ENCODE data around the gene AKT3.

Gene AKT3

DNA sequence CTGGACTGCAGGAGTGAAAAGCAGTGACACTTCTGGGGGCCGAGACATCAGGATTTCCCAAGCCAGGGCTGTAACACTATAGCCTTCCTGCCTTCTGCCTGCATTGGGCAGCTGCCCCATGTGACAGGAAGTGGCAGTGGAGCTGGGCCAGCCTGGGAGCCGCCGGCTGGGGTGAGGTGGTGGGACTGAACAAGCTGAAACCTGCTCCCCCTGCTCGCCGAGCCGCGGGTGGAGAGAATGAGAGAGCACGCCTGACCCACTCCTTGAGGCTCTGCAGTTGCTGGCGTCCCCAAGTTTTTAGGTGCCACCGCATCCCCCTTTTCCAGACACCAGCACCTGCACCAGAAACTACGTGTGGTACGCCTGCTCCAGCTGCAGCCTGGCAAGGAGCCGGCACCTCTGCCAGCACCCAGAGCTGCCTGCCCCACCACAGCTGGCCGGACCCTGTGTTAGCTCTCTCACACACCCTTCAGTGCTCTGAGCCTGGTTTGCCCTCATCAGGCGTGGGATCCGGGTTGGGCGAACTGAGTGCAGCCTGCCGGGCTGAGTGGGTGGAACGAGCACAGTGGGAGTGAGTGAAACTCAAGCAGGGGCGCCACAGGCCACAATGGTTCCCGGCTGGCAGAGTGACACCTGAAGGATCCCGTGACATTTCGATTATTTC lies 119.4 kb downstream of the AKT3 start:
- DNase-seq = no peak

DNA sequence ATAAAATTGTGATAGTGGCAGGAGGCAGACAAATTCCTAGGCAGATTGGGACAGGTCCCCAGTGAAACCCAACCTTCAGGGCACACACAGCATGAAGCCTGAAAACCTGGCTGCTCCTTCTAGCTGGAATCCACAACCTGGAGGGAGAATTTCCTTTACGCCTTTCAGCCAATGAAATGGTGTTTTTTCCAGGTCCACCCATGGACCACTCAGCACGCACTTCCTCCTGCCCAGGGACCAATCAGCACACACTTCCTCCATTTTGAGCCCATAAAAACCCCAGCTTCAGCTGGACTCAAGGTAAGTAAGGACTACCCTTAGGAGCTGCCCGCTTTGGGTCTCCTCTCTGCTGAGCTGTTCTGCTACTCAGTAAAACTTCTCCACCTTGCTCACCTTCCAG lies 120.1 kb downstream of the AKT3 start:
- no peak for DNase-seq

DNA sequence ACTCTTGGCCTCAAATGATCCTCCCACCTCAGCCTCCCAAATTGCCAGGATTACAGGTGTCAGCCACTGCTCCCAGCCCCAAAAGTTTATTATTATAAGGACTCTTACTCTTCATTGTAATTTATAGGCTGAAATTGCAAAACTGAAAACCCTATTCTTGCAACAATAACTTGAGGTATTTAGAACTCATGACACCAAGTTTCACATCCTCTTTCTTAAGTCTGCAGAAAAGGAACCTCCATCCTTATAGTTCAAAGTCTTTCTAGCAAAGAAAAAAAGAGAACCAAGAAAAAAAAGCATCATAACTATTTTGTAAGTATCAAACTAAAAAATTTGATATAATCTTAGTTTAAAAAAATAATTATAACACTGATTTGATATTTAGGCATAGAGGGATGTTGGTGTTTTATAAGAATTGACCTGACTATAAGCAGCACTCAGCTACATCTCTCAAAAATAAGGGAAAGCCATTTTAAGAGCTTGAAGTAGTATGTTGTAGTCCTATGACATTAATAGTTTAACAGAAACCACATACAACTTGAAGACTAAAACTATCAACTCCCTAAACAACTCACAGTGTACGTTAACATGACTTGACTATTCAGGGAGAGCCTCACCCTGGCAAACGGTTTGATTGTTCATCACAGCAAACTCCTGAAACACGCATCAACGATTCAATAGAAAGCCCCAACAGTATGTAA lies 122.4 kb downstream of the AKT3 start:
- DNase-seq = no peak

DNA sequence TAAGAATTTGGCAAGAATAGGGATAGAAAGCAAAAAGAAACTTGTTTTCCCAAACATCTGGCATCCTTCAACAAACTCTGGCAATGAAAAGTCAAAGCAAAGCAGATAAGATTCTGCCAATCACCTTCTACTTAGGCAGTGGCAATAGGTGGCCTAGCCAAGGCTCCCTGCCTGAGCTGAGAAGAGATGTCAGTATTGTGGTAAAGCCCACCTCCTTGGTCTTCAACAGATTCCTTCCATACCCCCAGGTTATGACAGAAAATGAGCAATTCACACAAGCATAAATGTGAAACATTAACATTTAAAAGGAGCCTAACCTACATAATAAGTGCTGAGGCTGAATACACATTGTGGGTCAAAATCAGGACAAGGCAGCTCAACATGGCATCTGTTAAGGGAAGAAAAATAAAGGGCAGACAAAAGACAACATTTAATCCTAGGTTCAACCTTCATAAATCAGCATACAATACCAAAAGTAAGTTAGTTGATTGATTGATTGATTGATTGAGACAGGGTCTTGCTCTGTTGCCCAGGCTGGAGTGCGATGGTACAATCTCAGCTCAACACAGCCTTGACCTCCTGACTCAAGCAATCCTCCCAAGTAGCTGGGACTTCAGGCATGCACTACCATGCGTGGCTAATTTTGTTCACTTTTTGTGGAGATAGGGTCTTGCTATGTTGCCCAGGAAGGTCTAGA lies 123.1 kb downstream of the AKT3 start:
- DNase-seq = no peak

DNA sequence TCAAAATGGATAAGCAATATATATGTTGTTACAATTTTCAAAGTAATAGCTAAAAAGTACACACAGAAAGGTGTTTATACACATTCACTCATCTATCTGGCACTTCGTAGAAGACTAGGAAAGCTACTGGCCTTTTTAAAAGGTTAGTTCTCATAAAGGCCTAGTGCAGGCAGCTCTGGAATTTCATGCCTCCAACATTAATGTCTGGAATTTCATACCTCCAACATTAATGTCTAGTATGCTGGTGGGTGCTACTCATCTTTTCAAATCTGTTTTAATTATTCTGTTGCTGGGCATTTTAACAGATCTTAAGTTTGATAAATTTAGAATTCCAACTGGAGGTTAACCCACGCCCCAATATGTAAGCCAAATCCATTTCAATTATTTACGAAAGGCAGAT lies 124.2 kb downstream of the AKT3 start:
- DNase-seq = no peak

DNA sequence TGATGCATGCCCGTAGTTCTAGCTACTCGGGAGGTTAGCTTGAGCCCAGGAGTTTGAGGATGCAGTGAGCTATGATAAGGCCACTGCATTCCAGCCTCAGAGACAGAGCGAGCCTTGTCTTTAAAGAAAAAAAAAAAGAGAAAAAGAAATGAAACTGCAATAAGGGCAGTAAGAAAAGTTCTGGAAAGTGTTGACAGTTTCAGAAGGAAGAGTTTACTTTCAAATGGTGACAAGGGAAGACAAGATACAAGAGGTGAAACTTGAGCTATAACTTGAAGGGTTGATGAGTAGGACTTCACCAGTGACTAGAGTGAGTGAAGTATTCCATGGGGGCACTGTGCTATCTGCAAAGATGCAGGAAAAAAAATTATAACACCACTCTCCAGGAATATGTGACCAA lies 125.0 kb downstream of the AKT3 start:
- DNase-seq = no peak

DNA sequence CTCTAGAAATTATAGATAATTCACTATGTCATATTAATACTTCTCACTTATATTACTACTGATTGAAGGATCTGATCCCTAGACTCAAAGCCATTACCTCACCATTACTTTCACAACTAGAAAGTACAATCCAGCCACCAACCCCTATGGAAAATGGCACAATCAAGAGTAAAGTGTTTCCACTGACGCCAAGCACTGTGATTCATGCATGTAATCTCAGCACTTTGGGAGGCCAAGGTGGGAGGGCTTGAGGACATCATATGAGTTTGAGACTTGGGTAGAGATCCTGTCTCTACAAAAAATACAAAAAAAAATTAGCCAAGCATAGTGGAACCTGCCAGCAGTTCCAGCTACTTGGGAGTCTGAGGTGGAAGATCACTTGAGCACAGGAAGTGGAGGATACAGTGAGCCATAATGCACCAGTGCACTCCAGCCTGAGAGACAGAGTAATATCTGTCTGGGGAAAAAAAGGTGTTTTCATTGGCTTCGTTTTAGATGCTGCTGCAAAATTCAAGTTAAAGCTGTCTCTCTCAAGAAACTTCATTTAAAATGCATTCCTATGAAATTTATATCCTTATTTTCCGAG lies 126.5 kb downstream of the AKT3 start:
- DNase-seq = no peak

DNA sequence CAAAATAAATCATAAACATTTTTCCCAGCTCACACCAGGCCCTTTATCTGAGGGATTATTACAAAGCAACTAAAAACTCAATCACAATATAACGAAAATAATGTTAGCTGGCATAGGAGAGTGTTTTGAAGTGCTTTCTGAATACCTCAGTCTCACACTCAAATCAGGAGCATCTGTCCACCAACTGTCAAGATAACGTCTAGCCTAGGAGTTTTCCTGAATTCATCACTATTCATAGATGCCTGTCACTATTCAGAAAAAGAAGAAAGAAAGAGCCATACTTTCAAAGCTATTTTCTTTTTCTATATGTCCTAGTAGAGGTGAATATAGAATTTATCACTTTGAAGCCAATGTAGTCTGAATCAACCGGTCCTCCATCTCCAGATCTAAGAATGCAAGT lies 127.0 kb downstream of the AKT3 start:
- DNase-seq = no peak

DNA sequence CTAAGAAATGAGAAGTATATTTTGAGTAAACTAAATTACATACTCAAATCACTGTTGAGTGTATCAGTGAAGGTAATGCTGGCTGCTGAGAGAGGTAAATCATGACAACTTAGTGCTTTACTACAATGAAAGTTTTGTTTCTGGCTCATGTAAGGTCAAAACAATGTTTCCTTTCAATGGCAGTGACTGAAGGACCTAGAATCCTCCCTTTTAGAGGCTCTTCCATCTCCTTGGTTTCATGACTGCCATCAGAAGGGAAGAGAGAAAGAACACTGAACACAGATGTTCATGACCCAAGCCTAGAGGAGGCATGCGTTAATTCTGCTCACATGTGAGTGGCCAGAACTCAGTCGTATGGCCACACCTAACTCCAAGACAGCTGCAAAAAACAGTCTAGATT lies 130.6 kb downstream of the AKT3 start:
- DNase-seq = no peak

DNA sequence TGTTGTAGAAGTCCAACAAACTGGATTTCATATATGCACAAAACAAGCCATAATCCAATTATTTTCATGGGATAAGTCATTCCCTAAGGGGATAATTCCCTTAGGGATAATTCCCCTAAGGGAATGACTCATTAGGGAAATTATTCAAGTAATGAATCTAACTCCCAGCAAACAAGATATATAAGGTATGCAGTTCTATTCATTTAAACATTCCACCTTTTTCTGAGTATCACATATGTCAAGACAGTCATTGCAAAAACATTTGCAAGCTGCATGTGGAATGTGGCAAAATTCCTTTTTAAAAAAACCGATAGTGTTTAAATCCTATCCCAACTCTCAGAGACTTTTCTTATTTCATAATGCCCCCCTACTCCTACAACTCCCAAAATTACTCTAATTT lies 131.2 kb downstream of the AKT3 start:
- DNase-seq = no peak

DNA sequence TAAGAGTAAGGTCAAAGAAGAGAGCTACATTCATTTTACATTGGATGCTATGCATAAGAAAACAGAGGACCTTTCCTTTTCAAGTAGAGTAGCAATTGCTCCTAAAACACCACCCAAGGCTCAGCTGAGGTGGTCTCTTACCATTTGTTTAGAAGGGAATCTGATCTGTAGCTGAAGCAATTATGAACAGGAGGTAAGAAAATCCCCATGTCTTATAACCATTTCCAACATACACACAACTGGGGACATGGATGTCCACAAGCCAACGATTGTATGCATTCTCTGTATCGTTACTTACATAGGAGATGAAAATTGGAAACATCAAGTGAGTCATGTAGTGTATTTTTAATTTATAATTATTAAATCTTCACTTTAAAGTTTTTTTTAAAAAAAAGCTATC lies 132.0 kb downstream of the AKT3 start:
- DNase-seq = no peak

DNA sequence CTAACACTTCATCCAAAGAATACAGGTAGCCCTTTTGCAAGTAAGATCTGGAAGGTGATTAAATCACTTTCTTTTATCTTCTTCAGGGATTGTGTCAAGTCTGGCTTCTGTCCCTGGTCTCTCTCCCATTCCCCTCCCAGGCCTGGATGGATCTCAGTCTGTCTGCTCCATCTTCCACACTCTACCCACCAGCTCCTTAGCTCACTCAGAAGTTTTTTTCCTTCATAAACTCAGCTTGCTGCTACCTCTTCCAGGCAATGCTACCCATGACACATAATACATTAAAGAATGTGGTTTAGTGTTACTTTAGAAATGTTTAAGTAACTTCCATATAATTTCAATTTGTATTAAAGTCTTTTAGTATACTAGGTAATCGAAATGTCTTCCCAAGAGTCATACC lies 133.1 kb downstream of the AKT3 start:
- DNase-seq = no peak

DNA sequence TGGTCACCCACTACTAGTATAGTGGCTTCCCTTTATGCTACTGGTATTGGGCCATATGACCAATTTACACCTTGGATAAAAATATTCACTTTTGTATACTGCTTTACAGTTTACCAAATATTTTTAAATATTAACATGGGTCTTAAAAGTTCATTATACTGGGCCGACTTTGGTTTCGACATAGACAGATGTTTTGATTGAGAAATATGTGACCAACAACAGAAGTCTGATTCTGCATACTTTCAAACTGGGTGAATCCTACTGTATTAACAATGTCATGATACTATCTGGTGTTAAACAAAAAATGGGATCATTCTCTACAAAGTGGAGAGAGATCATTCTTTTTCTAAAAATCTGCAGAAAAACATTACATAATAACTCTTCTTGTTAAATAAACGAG lies 134.8 kb downstream of the AKT3 start:
- DNase-seq = no peak

DNA sequence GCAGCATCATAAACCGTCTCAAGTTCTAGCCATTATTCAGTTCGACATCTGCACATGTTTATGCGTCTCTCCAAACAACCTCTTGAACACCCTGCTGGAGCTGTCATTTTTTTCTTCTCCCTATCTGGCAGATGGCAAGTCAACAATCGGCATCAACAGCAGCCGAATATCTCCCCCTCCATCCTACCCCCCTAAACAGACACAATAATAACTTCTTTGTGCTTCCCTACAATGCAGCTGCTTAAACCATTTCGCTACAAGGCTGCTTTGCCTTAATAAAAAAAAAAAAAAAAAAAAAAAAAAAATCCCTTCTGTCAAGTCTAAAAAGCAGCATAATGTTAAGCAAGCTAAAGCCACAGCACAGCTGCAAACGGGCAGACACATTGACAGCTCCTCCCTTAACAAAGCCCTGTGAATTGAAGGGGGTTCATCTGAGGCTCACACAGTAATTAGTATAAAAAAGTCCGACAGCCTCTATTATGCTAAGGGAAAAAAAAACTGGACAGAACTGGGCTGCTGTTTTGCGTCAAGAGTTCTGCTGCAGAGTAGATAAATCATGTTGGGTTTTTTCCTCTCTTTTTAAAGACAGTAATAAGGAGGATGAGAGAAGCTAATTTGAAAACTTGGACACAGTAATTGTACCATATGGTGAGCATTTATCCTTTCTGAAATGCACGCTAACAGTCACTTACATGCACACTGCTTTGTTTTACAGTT lies 136.4 kb downstream of the AKT3 start:
- no peak for DNase-seq

DNA sequence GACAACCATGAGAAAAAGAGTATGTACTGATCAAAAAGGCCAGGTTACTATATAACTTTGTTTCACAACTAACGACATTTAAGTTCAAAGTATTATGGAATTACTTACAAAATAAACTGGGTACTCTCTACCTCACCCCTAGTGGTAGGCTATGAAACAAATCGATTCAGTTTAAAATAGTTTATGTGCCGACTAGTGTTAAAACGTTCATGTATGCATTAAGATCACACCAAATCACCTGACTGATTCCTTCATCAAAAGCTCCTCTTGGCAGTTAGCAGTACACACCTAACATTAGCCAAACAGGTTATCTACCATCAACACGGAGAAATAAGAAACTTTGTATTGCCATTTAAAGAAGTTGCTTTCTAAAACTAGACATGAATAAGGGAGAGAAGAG lies 137.1 kb downstream of the AKT3 start:
- no peak for DNase-seq

DNA sequence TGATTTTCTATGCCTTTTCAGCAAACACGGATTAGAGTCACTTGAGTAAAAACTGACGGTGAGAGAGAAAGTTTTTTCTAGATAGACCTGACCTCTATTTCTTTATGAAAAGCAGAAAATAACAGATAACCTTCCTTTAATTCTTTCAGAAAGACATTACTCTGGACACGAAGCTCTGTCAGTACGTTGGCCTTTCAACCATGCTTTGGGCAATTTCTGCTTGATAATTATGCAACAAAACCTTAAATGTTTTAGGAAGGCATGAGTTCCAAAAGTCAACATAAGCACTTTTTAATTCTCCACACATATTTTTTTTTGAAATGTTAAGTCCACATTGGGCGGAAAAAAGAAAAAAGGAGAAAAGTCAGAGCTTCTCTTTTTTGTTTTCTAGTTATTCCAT lies 137.8 kb downstream of the AKT3 start:
- DNase-seq = no peak

DNA sequence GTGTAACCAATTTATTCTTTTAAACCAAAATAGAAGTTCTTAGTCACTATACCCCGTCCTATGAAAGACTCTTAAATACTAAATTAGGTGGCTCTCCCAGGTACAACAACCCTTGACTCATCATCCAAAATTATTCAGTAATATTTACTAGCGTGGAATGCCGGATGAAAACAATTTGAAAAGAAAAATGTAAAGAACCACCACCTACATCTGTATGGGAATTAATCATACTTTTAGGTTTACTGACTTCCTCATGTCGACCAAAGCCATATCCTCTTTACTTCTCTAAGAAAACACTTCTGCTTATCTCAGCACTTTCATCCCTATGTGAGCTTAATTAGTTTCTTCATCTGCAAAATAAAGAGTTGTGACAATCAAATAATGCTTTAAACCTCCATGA lies 139.6 kb downstream of the AKT3 start:
- DNase-seq = peak; percentile 22

DNA sequence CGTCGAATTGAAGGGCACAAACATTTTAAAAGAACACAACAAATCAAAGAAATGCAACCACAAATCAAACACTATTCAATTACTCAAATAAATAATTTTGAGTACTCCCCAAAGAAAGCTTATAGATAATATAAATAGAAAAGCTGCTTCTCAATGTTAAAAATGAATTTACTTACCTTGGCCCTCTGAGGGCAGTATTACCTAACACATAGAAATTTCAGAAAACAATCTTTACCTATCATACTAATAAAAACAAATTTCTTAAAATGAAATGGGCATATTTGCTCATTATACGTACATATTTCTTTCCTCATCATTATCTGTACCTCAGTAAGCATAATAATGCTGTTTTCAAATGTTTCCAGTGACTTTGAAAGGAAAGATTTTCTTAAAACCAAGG lies 141.8 kb downstream of the AKT3 start:
- no peak for DNase-seq

DNA sequence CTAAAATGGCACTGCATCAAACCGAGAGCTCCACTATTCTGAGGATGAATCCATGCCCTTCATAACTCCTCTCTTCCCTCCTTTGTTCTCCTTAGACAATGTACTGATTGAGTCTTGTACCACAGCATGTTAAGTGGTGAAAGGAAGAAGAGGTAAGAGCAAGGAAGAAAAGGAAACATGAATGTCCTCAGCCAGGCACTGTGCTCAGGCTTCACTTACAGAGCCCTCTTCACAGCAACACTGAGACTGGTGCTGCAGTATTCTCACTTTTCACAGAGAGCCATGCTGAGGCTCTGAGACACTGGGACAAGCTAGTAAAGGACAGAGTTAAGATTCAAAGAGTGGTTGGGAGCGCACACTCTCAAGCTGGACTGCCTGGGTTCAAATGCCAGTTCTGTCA lies 143.5 kb downstream of the AKT3 start:
- DNase-seq = no peak

DNA sequence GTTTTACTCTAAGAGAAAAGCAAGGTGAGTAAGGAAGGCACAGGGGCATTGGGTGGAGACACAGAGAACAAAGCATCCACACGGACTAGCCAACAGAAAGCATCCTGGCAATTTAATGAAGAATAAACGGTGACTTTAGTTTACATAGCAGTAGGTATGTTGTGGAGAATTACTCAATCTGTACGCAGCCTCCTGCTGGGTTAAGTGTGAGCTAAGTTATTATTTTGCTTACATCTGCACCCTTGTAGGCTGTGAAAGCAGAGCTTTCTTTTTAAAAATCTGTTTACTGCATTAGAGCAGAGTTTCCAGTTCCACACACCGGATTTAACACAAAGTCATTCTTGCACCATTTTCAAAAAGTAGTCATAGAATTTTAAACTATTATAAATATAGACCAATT lies 144.5 kb downstream of the AKT3 start:
- no peak for DNase-seq

DNA sequence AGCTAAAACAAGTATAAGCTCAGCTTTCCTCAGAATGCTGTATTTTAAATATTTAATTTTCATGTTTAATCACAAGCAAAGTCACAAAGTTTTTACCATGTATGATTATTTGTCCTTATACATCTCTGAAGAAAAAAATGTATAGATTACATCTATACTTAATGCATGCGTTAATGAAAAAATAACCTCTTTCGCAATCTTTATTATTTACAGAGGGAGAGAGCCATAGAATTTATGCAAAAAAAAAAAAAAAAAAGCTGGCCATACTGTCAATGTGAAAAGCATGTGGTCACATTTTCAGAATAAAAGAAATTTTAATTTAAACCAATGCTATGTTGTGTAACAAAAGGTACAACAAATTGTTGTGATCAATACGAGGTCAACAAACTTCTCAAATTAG lies 148.2 kb downstream of the AKT3 start:
- DNase-seq = no peak

DNA sequence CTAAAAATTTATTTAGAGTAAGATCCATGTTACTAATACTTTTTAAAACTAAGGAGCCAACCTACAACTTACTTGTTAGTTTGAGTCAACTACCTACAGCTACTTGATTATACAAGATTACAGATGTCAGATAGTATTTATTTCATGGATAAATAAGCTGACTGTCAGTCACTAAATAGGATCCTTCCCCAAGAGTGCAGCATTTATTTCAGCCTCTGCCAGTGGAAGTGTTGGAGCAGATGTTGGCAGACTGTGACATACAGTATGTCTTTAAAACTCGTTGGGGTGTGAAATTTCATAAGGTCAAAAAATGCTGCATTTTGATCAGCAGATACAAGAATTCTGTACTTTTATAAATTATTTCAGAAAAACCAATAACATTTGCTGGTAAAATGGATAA lies 156.2 kb downstream of the AKT3 start:
- no peak for DNase-seq

DNA sequence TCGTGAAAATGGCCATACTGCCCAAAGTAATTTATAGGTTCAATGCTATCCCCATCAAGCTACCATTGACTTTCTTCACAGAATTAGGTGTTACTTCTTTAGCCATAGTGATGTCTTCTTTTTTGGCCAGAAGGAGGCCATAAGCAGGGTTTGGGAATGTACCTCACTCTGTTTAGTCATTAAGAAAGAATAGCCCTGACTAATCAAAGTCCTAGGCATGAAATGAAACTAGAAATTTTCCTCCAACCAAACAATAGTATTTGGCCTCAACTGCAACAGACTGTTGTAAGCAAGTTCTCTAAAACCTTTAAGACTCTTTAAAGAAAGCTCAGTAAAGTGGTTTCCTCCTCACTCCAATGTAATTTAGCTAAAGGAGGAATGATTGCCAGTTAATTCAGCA lies 163.9 kb downstream of the AKT3 start:
- DNase-seq = no peak

DNA sequence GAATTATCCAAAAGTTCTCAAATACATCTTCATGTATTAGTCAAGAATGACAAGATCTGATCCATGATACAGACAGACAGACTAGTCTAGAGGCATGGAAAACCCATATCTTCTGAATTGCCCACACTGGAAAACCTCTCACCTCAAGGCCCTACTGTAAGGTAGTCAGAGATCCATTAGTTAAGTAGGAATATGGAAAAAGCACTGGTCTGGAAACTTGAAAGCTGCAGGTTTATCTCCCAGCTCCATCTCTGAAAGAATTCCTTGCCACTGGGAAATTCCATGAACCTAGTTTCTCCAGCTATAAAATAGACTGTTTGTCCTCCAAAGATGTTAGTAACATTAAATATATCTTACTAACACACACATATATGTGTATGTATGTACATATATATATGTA lies 169.2 kb downstream of the AKT3 start:
- no peak for DNase-seq

All from KG1 (cell line).